SK-N-SH (cell line): Measurements from ENCODE around the gene SH3D21. TPM values are rescaled to one million over a fixed set of nuclear protein-coding genes. Genes with fewer than 3 reads are reported as not detected.
A peak's percentile ranks its signal among the peaks of the same experiment; 100 is the strongest.

Experiments
- CTCF ChIA-PET: fragments of 300-600, 350-600 bp; formaldehyde crosslinking; extraction: SDS; loops from one replicate; lab custom pipeline; 2021; lab: Yijun Ruan, JAX
- POLR2A ChIA-PET: fragments of 350-600 bp; sonication (Branson Sonifier 250); formaldehyde crosslinking; extraction: SDS; loops from one replicate; lab custom pipeline; 2020; ENCODE audit warnings: antibody characterized with exemption, inconsistent platforms; lab: Yijun Ruan, JAX
- DNase-seq: peaks from one replicate; pipeline ENCODE4 v3.0.0; 2012
- H2AFZ ChIP-seq: fragments of 200-600 bp; sonication (generic); 2 replicates; pipeline ENCODE4 v1.8.1; 2016; ENCODE audit warnings: antibody characterized with exemption, mild to moderate bottlenecking, low read depth
- H3F3A ChIP-seq: fragments of 200-600 bp; sonication (generic); replicated peaks from 2 replicates; pipeline ENCODE3; 2016; ENCODE audit warnings: antibody characterized with exemption, mild to moderate bottlenecking; ENCODE audit not compliant: insufficient read depth
- H3K27ac ChIP-seq, 2 experiments: fragments of 200-500 bp in 1 of 2; fragments of 200-600 bp in 1 of 2; sonication (Bioruptor generic) in 1 of 2; sonication (generic), shearing (Covaris generic) in 1 of 2; 2 replicates each; pipeline versions ENCODE4 v1.5.1 to v1.6.1; 2014 to 2016; ENCODE audit warnings: low read depth in 2 of 2, inconsistent platforms in 1 of 2, low read length in 1 of 2, mild to moderate bottlenecking in 1 of 2, mixed read lengths in 1 of 2
- H3K27me3 ChIP-seq: fragments of 200-600 bp; sonication (generic), shearing (Covaris generic); 2 replicates; pipeline ENCODE4 v1.6.1; 2016; ENCODE audit warnings: mixed run types; ENCODE audit not compliant: insufficient read depth
- H3K36me3 ChIP-seq, 2 experiments: fragments of 200-500 bp in 1 of 2; fragments of 200-600 bp in 1 of 2; sonication (Bioruptor generic) in 1 of 2; sonication (generic) in 1 of 2; replicated peaks in 1 of 2; 2 replicates each; pipeline versions ENCODE3 to v1.5.1; 2014 to 2016; ENCODE audit warnings: low read length in 1 of 2, mild to moderate bottlenecking in 1 of 2; ENCODE audit not compliant: insufficient read depth in 2 of 2, control insufficient read depth in 1 of 2
- H3K4me1 ChIP-seq, 2 experiments: fragments of 200-500 bp in 1 of 2; fragments of 200-600 bp in 1 of 2; sonication (Bioruptor generic) in 1 of 2; sonication (generic), shearing (Covaris generic) in 1 of 2; 2 replicates each; pipeline versions ENCODE4 v1.5.1 to v1.6.1; 2014 to 2016; ENCODE audit warnings: low read depth in 1 of 2, low read length in 1 of 2, mixed run types in 1 of 2; ENCODE audit not compliant: insufficient read depth in 2 of 2, control insufficient read depth in 1 of 2
- H3K4me2 ChIP-seq: fragments of 200-600 bp; sonication (generic), shearing (Covaris generic); 2 replicates; pipeline ENCODE4 v1.6.1; 2017; ENCODE audit warnings: mixed run types
- H3K4me3 ChIP-seq, 2 experiments: fragments of 200-500 bp in 1 of 2; fragments of 200-600 bp in 1 of 2; sonication (Bioruptor generic) in 1 of 2; sonication (generic), shearing (Covaris generic) in 1 of 2; 2 replicates each; pipeline versions ENCODE4 v1.5.1 to v1.8.1; 2014 to 2016; ENCODE audit warnings: low read depth in 2 of 2, inconsistent platforms in 1 of 2, low read length in 1 of 2, mild to moderate bottlenecking in 1 of 2, mixed read lengths in 1 of 2, moderate library complexity in 1 of 2
- H3K79me2 ChIP-seq: fragments of 200-600 bp; sonication (generic); 2 replicates; pipeline ENCODE4 v1.8.1; 2017; ENCODE audit warnings: mild to moderate bottlenecking; ENCODE audit not compliant: insufficient read depth
- H3K9ac ChIP-seq: fragments of 200-600 bp; sonication (generic); 2 replicates; pipeline ENCODE4 v1.6.1; 2017; ENCODE audit warnings: mixed run types
- H3K9me2 ChIP-seq: fragments of 200-600 bp; sonication (generic); 2 replicates; pipeline ENCODE4 v1.6.1; 2017; ENCODE audit warnings: mixed run types
- H3K9me3 ChIP-seq: fragments of 200-600 bp; sonication (generic); 2 replicates; pipeline ENCODE4 v1.6.1; 2017; ENCODE audit warnings: mixed run types, mild to moderate bottlenecking, moderate library complexity
- H4K20me1 ChIP-seq: fragments of 200-600 bp; sonication (generic); 2 replicates; pipeline ENCODE4 v1.6.1; 2017; ENCODE audit warnings: mild to moderate bottlenecking, mixed run types; ENCODE audit not compliant: insufficient read depth
- EP300 ChIP-seq, 2 experiments: IDR thresholded peaks; 2 replicates each; pipeline versions ENCODE4 v1.4.0 to v1.6.1; 2012; ENCODE audit warnings: borderline replicate concordance in 1 of 2, low read depth in 1 of 2, low read length in 1 of 2
- NFIC ChIP-seq: IDR thresholded peaks from 2 replicates; pipeline ENCODE4 v1.4.0; 2012; ENCODE audit warnings: borderline replicate concordance
- RCOR1 ChIP-seq: fragments of 150-350 bp; IDR thresholded peaks from 2 replicates; pipeline ENCODE4 v1.6.1; 2017; ENCODE audit warnings: antibody characterized with exemption, low read length
- RXRA ChIP-seq: IDR thresholded peaks from 2 replicates; pipeline ENCODE4 v1.4.0; 2012; ENCODE audit warnings: low read depth, mild to moderate bottlenecking, borderline replicate concordance
- TCF12 ChIP-seq: IDR thresholded peaks from 2 replicates; pipeline ENCODE4 v1.4.0; 2012
- WGBS: methylation state at CpG from one replicate; pipeline ENCODE4 v1.1.6; 2017; ENCODE audit warnings: low lambda C conversion rate; 5-methylcytosine and 5-hydroxymethylcytosine counted together
- polyA plus RNA-seq, 3 experiments: library from polyadenylated mRNA; depleted of rRNA; stranded (reverse); fragments of >200 nt; gene quantifications; 2 replicates each; pipeline ENCODE4 v1.2.3, GENCODE V29; 2012
- TF ChIP-seq, protein P1 (sequence below): fragments of 150-350 bp; IDR thresholded peaks from 2 replicates; pipeline ENCODE4 v1.6.1; 2017; ENCODE audit warnings: antibody characterized with exemption, low read length, low read depth, borderline replicate concordance
- TF ChIP-seq, protein P2 (sequence below): IDR thresholded peaks from 2 replicates; pipeline ENCODE4 v1.4.0; 2012; ENCODE audit warnings: low read depth, borderline replicate concordance
- TF ChIP-seq, protein P3 (sequence below): fragments of 150-350 bp; IDR thresholded peaks from 2 replicates; pipeline ENCODE4 v1.6.1; 2016; ENCODE audit warnings: mild to moderate bottlenecking, low read depth, low read length
- TF ChIP-seq, protein P4 (sequence below): IDR thresholded peaks from 2 replicates; pipeline ENCODE4 v1.6.1; 2012; ENCODE audit warnings: mild to moderate bottlenecking, low read depth, low read length, moderate library complexity

Gene SH3D21
- polyA plus RNA-seq, 1 of the 3 experiments (the other 2 are of a cell fraction), result 1.6 TPM

DNA sequence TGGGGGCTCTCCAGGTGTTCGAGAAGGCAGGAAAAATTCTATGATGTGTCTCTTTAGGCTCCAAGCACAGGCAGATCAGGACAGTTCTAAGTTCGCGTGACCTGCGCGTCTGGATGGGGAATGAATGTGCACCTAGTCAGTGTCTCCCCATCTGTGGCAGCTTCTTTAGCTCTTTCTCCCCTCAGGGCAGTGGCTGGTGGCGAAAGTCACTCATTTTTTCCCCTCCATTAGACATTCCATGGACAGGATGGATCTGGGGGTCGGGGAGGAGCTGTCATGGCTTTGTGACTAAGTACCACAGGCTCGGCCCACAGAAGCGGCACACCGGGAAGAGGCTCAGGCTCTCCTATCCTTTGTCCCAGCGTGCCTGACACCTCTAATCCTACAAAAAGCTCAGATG is 48.3 kb downstream of the SH3D21 start:
- no peaks in the 10 kb centered on the region for H3K27me3 ChIP-seq
- peaks cover 17% of the 10 kb centered on the region for H3K79me2 ChIP-seq
- peaks cover 48% of the 10 kb centered on the region for H3F3A ChIP-seq
- no peak overlapping the region for H3K4me3 ChIP-seq
- 97% methylated on average over 11 of the region's 11 CpGs for WGBS
- POLR2A ChIA-PET, result no interaction called here
- no peak overlapping the region for H2AFZ ChIP-seq
- H3K36me3 ChIP-seq, result peaks cover 25 to 41% of the 10 kb centered on the region in 2 experiments
- peak overlapping the region in 1 of 2 experiments; percentile 100; a peak in 1 of 4 replicates for H3K27ac ChIP-seq
- H3K9ac ChIP-seq, result no peak overlapping the region
- no peak for TF ChIP-seq EP300 (IDR thresholded peaks at IDR 0.05; ENCODE audit: borderline replicate concordance in 1 of 2, low read depth in 1 of 2, low read length in 1 of 2)
- no peak for TF ChIP-seq RCOR1
- no peak for TF ChIP-seq NFIC
- no peak for TF ChIP-seq TCF12
- TF ChIP-seq, protein P1, sequence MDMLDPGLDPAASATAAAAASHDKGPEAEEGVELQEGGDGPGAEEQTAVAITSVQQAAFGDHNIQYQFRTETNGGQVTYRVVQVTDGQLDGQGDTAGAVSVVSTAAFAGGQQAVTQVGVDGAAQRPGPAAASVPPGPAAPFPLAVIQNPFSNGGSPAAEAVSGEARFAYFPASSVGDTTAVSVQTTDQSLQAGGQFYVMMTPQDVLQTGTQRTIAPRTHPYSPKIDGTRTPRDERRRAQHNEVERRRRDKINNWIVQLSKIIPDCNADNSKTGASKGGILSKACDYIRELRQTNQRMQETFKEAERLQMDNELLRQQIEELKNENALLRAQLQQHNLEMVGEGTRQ, result no peak
- TF ChIP-seq, all 33 proteins: peak for 0
- Histone ChIP-seq H3K4me2 (no peak overlapping the region), H3K4me1 (peaks cover 32 to 40% of the 10 kb centered on the region in 2 experiments), H4K20me1 (no peaks in the 10 kb centered on the region), H3K9me3 (no peaks in the 10 kb centered on the region), H3K9me2 (no peaks in the 10 kb centered on the region)
- no peak for DNase-seq
- CTCF ChIA-PET, result interaction anchor here (1.7 to 5.1 kb wide), 3 partner anchors 12 to 65 kb away, joined by 6 to 41 read pairs (median 14); no protein-coding TSS in a partner anchor

DNA sequence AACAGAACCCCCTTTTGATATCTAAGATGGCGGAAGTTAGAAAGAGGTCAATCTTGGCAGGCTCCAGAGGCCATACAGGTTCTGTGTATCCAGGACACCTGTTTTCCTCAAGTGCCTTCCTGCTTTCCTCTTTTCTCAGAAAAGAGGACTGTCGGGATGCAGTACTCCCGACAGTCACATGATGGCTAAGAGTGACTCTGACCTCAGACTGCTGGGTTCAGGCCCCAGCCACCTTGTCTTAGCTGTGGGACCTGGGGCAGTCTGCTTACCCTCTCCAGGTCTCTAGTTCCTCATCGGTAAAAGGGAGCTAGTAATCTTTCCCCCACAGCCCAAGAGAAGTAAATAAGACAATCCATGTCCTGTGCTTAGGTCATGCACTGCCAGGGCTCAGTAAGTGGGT is 49.6 kb downstream of the SH3D21 start:
- Histone ChIP-seq H3K9me3 (no peaks in the 10 kb centered on the region), H3K4me1 (peaks cover 24 to 29% of the 10 kb centered on the region in 2 experiments), H3K36me3 (peaks cover 36 to 44% of the 10 kb centered on the region in 2 experiments), H3K79me2 (peaks cover 30% of the 10 kb centered on the region), H2AFZ (no peak overlapping the region), H4K20me1 (0 out of 2 replicates have a peak, but pooled peaks cover 3% of the 10 kb centered on the region), H3K27me3 (no peaks in the 10 kb centered on the region), H3K9ac (no peak overlapping the region), H3K4me3 (no peak overlapping the region), H3F3A (peaks cover 37% of the 10 kb centered on the region), H3K27ac (no peak overlapping the region), H3K9me2 (no peaks in the 10 kb centered on the region), H3K4me2 (no peak overlapping the region)
- TF ChIP-seq, protein P2, sequence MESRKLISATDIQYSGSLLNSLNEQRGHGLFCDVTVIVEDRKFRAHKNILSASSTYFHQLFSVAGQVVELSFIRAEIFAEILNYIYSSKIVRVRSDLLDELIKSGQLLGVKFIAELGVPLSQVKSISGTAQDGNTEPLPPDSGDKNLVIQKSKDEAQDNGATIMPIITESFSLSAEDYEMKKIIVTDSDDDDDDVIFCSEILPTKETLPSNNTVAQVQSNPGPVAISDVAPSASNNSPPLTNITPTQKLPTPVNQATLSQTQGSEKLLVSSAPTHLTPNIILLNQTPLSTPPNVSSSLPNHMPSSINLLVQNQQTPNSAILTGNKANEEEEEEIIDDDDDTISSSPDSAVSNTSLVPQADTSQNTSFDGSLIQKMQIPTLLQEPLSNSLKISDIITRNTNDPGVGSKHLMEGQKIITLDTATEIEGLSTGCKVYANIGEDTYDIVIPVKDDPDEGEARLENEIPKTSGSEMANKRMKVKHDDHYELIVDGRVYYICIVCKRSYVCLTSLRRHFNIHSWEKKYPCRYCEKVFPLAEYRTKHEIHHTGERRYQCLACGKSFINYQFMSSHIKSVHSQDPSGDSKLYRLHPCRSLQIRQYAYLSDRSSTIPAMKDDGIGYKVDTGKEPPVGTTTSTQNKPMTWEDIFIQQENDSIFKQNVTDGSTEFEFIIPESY, result no peak
- DNase-seq, result no peak
- CTCF ChIA-PET, result interaction anchor here (1.2 to 2.2 kb wide), 4 partner anchors 10 to 17 kb away, joined by 3 to 14 read pairs (median 7); no protein-coding TSS in a partner anchor
- POLR2A ChIA-PET, result no interaction called here
- WGBS, result 89% methylated on average over 3 of the region's 4 CpGs

DNA sequence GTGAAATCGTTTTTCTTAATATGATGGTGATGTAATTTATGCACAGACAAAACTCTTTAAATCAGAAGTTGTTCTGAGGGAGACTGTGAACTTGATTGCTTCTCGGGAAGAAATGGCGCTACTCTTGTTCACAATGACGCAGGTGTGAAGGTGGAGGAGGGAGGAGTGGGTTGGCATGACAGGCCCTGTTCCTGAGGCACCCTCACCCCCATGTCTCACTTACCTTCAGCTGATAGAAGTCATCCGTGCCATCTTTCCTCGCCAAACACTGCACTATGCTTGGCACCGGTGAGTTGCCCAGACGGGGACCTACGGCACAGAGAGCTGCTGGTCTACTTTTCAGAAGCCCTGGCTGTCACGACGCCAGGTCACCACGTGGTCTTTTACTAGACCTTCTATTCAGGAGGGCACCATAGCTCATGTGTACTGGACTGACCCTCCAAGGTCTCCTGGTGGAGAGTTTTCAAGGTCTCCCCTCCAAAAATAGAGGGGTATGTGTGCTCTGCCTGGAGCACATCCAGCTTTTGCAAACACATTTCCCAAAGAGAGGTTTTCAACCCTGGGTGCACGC is 52.4 kb downstream of the SH3D21 start:
- H4K20me1 ChIP-seq, result 0 out of 2 replicates have a peak, but pooled peaks cover 3% of the 10 kb centered on the region
- H3K79me2 ChIP-seq, result peaks cover 58% of the 10 kb centered on the region
- WGBS, result 94% methylated on average over 10 of the region's 13 CpGs
- no peak for TF ChIP-seq NFIC
- TF ChIP-seq, protein P1, result no peak
- TF ChIP-seq, protein P3, sequence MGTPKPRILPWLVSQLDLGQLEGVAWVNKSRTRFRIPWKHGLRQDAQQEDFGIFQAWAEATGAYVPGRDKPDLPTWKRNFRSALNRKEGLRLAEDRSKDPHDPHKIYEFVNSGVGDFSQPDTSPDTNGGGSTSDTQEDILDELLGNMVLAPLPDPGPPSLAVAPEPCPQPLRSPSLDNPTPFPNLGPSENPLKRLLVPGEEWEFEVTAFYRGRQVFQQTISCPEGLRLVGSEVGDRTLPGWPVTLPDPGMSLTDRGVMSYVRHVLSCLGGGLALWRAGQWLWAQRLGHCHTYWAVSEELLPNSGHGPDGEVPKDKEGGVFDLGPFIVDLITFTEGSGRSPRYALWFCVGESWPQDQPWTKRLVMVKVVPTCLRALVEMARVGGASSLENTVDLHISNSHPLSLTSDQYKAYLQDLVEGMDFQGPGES, result no peak
- TF ChIP-seq, protein P4, sequence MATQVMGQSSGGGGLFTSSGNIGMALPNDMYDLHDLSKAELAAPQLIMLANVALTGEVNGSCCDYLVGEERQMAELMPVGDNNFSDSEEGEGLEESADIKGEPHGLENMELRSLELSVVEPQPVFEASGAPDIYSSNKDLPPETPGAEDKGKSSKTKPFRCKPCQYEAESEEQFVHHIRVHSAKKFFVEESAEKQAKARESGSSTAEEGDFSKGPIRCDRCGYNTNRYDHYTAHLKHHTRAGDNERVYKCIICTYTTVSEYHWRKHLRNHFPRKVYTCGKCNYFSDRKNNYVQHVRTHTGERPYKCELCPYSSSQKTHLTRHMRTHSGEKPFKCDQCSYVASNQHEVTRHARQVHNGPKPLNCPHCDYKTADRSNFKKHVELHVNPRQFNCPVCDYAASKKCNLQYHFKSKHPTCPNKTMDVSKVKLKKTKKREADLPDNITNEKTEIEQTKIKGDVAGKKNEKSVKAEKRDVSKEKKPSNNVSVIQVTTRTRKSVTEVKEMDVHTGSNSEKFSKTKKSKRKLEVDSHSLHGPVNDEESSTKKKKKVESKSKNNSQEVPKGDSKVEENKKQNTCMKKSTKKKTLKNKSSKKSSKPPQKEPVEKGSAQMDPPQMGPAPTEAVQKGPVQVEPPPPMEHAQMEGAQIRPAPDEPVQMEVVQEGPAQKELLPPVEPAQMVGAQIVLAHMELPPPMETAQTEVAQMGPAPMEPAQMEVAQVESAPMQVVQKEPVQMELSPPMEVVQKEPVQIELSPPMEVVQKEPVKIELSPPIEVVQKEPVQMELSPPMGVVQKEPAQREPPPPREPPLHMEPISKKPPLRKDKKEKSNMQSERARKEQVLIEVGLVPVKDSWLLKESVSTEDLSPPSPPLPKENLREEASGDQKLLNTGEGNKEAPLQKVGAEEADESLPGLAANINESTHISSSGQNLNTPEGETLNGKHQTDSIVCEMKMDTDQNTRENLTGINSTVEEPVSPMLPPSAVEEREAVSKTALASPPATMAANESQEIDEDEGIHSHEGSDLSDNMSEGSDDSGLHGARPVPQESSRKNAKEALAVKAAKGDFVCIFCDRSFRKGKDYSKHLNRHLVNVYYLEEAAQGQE, result no peak
- TF ChIP-seq RXRA, result no peak

More for the DNA sequence above, 52.4 kb downstream of the SH3D21 start:
- Histone ChIP-seq H3K4me2 (no peak overlapping the region), H2AFZ (no peak overlapping the region), H3K36me3 (peaks cover 48 to 54% of the 10 kb centered on the region in 2 experiments), H3K4me1 (peaks cover 0 to 3% of the 10 kb centered on the region in 2 experiments; a peak in 2 of 4 replicates), H3K27ac (no peak overlapping the region), H3K9me3 (no peaks in the 10 kb centered on the region), H3K9ac (no peak overlapping the region), H3K4me3 (no peak overlapping the region), H3F3A (peaks cover 17% of the 10 kb centered on the region), H3K9me2 (no peaks in the 10 kb centered on the region), H3K27me3 (no peaks in the 10 kb centered on the region)
- ChIA-PET CTCF (interaction anchor here (4.1 kb wide), 1 partner anchor 10 kb away, joined by 24 read pairs; no protein-coding TSS in a partner anchor), POLR2A (no interaction called here)
- DNase-seq, result no peak
